ENCODE results near the gene CINP. TPM values are rescaled to one million over a fixed set of nuclear protein-coding genes. Genes with fewer than 3 reads are reported as not detected.

CINP gene
- total RNA-seq, result 43.7 and 44.5 TPM in 2 replicates

GRCh38 chr14:102362545-102363181 is at the start of gene CINP, which contains the start of gene TECPR2:
TSS of gene CINP (minus strand) at chr14:102362890. CDS start at chr14:102362851, 39 bp downstream.
TSS of gene TECPR2 (plus strand) at chr14:102362941. CDS start at chr14:102376722, 13,781 bp downstream.

GRCh38 chr14:102319351-102320032 is 43.2 kb downstream of the CINP start, which contains the start of gene ZNF839:
TSS of gene ZNF839 (plus strand) at chr14:102319746. CDS start at chr14:102319766, 20 bp downstream.

GRCh38 chr14:102304611-102305506 is 57.8 kb downstream of the CINP start, which contains the start of gene MOK:
TSS of gene MOK (minus strand) at chr14:102305164. CDS start at chr14:102304968, 196 bp downstream.

Other genes with a start within 250 kb of the CINP start
- 9.8 and 17.3 TPM in 2 replicates for gene WDR20, start 223.0 kb downstream of the CINP start, total RNA-seq
- 3.9 and 9.0 TPM in 2 replicates for gene MOK, start 57.7 kb downstream of the CINP start, total RNA-seq
- gene ZNF839, start 43.1 kb downstream of the CINP start, total RNA-seq, result 8.0 and 9.0 TPM in 2 replicates
- 14.6 and 28.5 TPM in 2 replicates for gene TECPR2, start 51 bp upstream of the CINP start, total RNA-seq
- 19.6 and 25.1 TPM in 2 replicates for gene ANKRD9, start 146.9 kb upstream of the CINP start, total RNA-seq
- gene RCOR1, start 229.8 kb upstream of the CINP start, total RNA-seq, result 11.0 and 20.3 TPM in 2 replicates